CD4-positive, alpha-beta memory T cell (primary cell): ENCODE data around the gene DOCK1. TPM values are rescaled to one million over a fixed set of nuclear protein-coding genes. Genes with fewer than 3 reads are reported as not detected.

ENCODE experiments used
- CTCF ChIA-PET: fragments of 350-600 bp; sonication (Branson Sonifier 250); formaldehyde crosslinking; loops from one replicate; lab custom pipeline; 2021; ENCODE audit warnings: inconsistent platforms; ENCODE audit not compliant: partially characterized antibody; lab: Charles Lee
- POLR2A ChIA-PET: fragments of 350-600 bp; sonication (Branson Sonifier 250); formaldehyde crosslinking; loops from one replicate; lab custom pipeline; 2021; ENCODE audit not compliant: partially characterized antibody; lab: Charles Lee
- DNase-seq, 5 donors: peaks; one replicate each; pipeline versions ENCODE4 v3.0.0 to v3.0.0-alpha.2; 2020 to 2022; ENCODE audit warnings: mixed read lengths in 1 of 5
- H3K27ac ChIP-seq: one replicate; pipeline ENCODE4 v1.7.0; 2013; ENCODE audit warnings: low read depth, low read length
- H3K27me3 ChIP-seq: 2 replicates; pipeline ENCODE4 v1.7.0; 2013; ENCODE audit warnings: mild to moderate bottlenecking, low read length, moderate library complexity; ENCODE audit not compliant: insufficient read depth
- H3K36me3 ChIP-seq: 2 replicates; pipeline ENCODE4 v1.7.0; 2013; ENCODE audit warnings: mild to moderate bottlenecking, low read length, moderate library complexity; ENCODE audit not compliant: insufficient read depth
- H3K4me1 ChIP-seq: 2 replicates; pipeline ENCODE4 v1.7.0; 2013; ENCODE audit warnings: mild to moderate bottlenecking, low read length, moderate library complexity; ENCODE audit not compliant: insufficient read depth
- H3K4me3 ChIP-seq, 2 donors: one replicate each; pipeline ENCODE4 v1.7.0; 2013; ENCODE audit warnings: low read length in 2 of 2, mild to moderate bottlenecking in 1 of 2
- H3K9me3 ChIP-seq, 2 donors: one replicate each; pipeline ENCODE4 v1.7.0; 2013; ENCODE audit warnings: low read length in 2 of 2, control low read depth in 1 of 2; ENCODE audit not compliant: control insufficient read depth in 1 of 2
- H3K27ac Mint-ChIP-seq, 7 donors: one replicate each; pipeline ENCODE4 v1.8.0; 2020 to 2021; ENCODE audit warnings: mixed read lengths in 7 of 7, mild to moderate bottlenecking in 6 of 7, inconsistent platforms in 3 of 7, moderate library complexity in 3 of 7
- H3K27me3 Mint-ChIP-seq, 2 donors: one replicate each; pipeline ENCODE4 v1.8.0; 2020 to 2021; ENCODE audit warnings: mixed read lengths in 2 of 2
- H3K36me3 Mint-ChIP-seq, 2 donors: one replicate each; pipeline ENCODE4 v1.8.0; 2020 to 2021; ENCODE audit warnings: mixed read lengths in 2 of 2, inconsistent platforms in 1 of 2, mild to moderate bottlenecking in 1 of 2
- H3K4me1 Mint-ChIP-seq, 4 donors: one replicate each; pipeline ENCODE4 v1.8.0; 2020 to 2021; ENCODE audit warnings: mixed read lengths in 4 of 4, mild to moderate bottlenecking in 1 of 4
- H3K4me3 Mint-ChIP-seq, 8 donors: one replicate each; pipeline ENCODE4 v1.8.0; 2020 to 2021; ENCODE audit warnings: mixed read lengths in 8 of 8, mild to moderate bottlenecking in 7 of 8, moderate library complexity in 6 of 8, inconsistent platforms in 3 of 8
- H3K9me3 Mint-ChIP-seq, 8 donors: one replicate each; pipeline ENCODE4 v1.8.0; 2020 to 2021; ENCODE audit warnings: mixed read lengths in 8 of 8, mild to moderate bottlenecking in 5 of 8, inconsistent platforms in 3 of 8, moderate library complexity in 1 of 8
- intact Hi-C: fragments of 100-400 bp; cut with micrococcal nuclease; formaldehyde crosslinking; loops from one replicate; pipeline ENCODE4 v1.15.1; 2023
- polyA plus RNA-seq, 2 donors: library from polyadenylated mRNA; unstranded; fragments of 300-500 nt; fragmentation: Illumina TruSeq; gene quantifications; one replicate each; pipeline ENCODE4 v1.2.3, GENCODE V29; 2021
- total RNA-seq, 2 experiments: library from RNA; stranded (reverse); gene quantifications; one replicate each; pipeline ENCODE4 v1.2.3, GENCODE V29; 2021

Gene DOCK1
- total and polyA plus RNA-seq, 4 experiments from 2014 or later = 0.17 TPM; not detected in 2

DNA sequence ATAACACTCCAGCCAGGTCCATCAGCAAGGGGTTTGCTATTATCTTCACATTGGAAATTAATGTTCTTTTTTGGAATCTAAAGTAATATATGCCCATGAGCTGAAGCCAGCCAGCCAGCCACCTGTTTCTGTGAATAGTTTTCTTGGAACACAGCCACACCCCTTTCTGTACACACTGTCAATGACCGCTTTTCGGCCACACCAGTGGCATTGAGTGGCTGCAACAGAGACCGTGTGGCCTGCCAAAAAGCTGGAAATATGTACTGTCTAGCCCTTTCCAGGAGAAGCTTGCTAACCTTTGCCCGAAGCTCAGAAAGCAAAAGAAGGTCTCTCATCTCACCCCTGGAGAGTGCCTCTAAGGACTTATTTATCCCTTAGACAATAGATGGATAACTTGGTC lies 545.4 kb downstream of the DOCK1 start:
- H3K27me3 ChIP-seq = no peaks in the 10 kb centered on the region
- ChIA-PET CTCF (no interaction called here), POLR2A (no interaction called here)
- intact Hi-C loops = no loop called here
- H3K4me1 Mint-ChIP-seq = no peaks in the 10 kb centered on the region
- H3K9me3 ChIP-seq = no peaks in the 10 kb centered on the region
- no peak overlapping the region for H3K27ac ChIP-seq
- H3K4me3 Mint-ChIP-seq = no peak overlapping the region
- peaks cover 0 to 3% (median 0%) of the 10 kb centered on the region in 8 donors for H3K9me3 Mint-ChIP-seq
- H3K36me3 Mint-ChIP-seq = no peaks in the 10 kb centered on the region
- no peak overlapping the region for H3K27ac Mint-ChIP-seq
- H3K36me3 ChIP-seq = no peaks in the 10 kb centered on the region
- DNase-seq = no peak
- H3K27me3 Mint-ChIP-seq = no peaks in the 10 kb centered on the region
- no peaks in the 10 kb centered on the region for H3K4me1 ChIP-seq
- no peak overlapping the region for H3K4me3 ChIP-seq

DNA sequence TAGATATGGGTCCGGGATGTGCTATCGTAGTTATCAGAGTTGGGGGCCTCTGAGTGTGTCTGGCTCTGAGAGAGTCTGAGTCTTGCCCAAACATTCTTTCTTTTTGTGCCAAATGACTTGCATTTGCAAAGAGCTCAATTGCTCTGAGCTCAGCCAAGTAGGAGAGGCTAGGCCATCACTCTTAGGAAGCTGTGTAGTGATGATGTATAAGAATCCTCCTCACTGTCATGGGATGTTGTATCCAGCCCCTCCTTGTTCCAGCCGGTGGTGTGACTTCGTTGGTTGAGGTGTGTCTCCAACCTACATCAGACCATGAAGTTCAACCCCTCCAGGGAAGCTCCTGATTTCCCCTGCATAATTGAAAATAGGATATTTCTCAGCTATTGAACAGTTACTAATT lies 546.4 kb downstream of the DOCK1 start:
- H3K4me1 ChIP-seq = no peaks in the 10 kb centered on the region
- Mint-ChIP-seq H3K27ac (no peak overlapping the region), H3K36me3 (no peaks in the 10 kb centered on the region), H3K9me3 (peaks cover 0 to 3% (median 0%) of the 10 kb centered on the region in 8 donors), H3K27me3 (no peaks in the 10 kb centered on the region), H3K4me3 (no peak overlapping the region), H3K4me1 (no peaks in the 10 kb centered on the region)
- H3K27ac ChIP-seq = no peak overlapping the region
- H3K27me3 ChIP-seq = no peaks in the 10 kb centered on the region
- no peak for DNase-seq
- CTCF ChIA-PET = no interaction called here
- intact Hi-C loops = no loop called here
- POLR2A ChIA-PET = no interaction called here
- H3K36me3 ChIP-seq = no peaks in the 10 kb centered on the region
- H3K9me3 ChIP-seq = no peaks in the 10 kb centered on the region
- H3K4me3 ChIP-seq = no peak overlapping the region

DNA sequence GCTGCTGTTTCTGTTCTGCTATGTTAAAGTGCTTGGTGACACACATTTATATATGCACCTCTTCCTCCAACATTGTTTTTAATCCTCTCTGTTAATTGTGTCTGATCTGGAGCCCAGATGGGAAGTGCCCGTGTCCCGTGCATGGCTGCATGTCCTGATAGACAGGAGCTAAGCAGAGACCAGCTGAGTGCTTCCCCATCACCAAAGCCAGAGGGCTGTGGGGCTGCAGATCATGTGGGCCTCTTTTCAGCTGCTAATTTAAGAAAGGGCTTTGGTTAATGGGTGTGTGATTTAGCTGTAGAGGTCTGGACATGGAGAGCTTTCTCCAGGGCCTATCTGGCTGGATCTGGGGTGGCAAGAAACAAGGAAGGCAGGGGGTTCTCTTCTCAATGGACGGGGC lies 547.3 kb downstream of the DOCK1 start:
- no peaks in the 10 kb centered on the region for H3K9me3 ChIP-seq
- H3K36me3 ChIP-seq = no peaks in the 10 kb centered on the region
- intact Hi-C loops = no loop called here
- no peak for DNase-seq
- no peaks in the 10 kb centered on the region for H3K27me3 Mint-ChIP-seq
- no peaks in the 10 kb centered on the region for H3K4me1 Mint-ChIP-seq
- no peaks in the 10 kb centered on the region for H3K36me3 Mint-ChIP-seq
- H3K9me3 Mint-ChIP-seq = peaks cover 0 to 3% (median 0%) of the 10 kb centered on the region in 8 donors
- CTCF ChIA-PET = no interaction called here
- H3K4me3 Mint-ChIP-seq = no peak overlapping the region
- POLR2A ChIA-PET = no interaction called here
- no peaks in the 10 kb centered on the region for H3K4me1 ChIP-seq
- H3K27me3 ChIP-seq = no peaks in the 10 kb centered on the region
- no peak overlapping the region for H3K4me3 ChIP-seq
- no peak overlapping the region for H3K27ac ChIP-seq
- H3K27ac Mint-ChIP-seq = no peak overlapping the region

GRCh38 chr10:127453706-127454105 lies 548.5 kb downstream of the DOCK1 start:
- no peak for DNase-seq
- H3K4me1 Mint-ChIP-seq = no peaks in the 10 kb centered on the region
- ChIA-PET CTCF (no interaction called here), POLR2A (no interaction called here)
- H3K27me3 Mint-ChIP-seq = no peaks in the 10 kb centered on the region
- no peak overlapping the region for H3K27ac Mint-ChIP-seq
- Histone ChIP-seq H3K27me3 (no peaks in the 10 kb centered on the region), H3K9me3 (no peaks in the 10 kb centered on the region), H3K4me3 (no peak overlapping the region), H3K27ac (no peak overlapping the region), H3K36me3 (no peaks in the 10 kb centered on the region), H3K4me1 (no peaks in the 10 kb centered on the region)
- peaks cover 0 to 5% (median 1%) of the 10 kb centered on the region in 8 donors for H3K9me3 Mint-ChIP-seq
- H3K36me3 Mint-ChIP-seq = no peaks in the 10 kb centered on the region
- H3K4me3 Mint-ChIP-seq = no peak overlapping the region
- intact Hi-C loops = no loop called here

GRCh38 chr10:127456122-127456521 lies 550.9 kb downstream of the DOCK1 start:
- H3K9me3 Mint-ChIP-seq = peaks cover 0 to 11% (median 4%) of the 10 kb centered on the region in 8 donors
- no peaks in the 10 kb centered on the region for H3K27me3 ChIP-seq
- H3K36me3 Mint-ChIP-seq = no peaks in the 10 kb centered on the region
- no peak overlapping the region for H3K4me3 Mint-ChIP-seq
- H3K27ac ChIP-seq = no peak overlapping the region
- H3K27me3 Mint-ChIP-seq = no peaks in the 10 kb centered on the region
- H3K27ac Mint-ChIP-seq = no peak overlapping the region
- no peaks in the 10 kb centered on the region for H3K4me1 ChIP-seq
- intact Hi-C loops = no loop called here
- no peak for DNase-seq
- H3K36me3 ChIP-seq = no peaks in the 10 kb centered on the region
- no peaks in the 10 kb centered on the region for H3K9me3 ChIP-seq
- no peaks in the 10 kb centered on the region for H3K4me1 Mint-ChIP-seq
- H3K4me3 ChIP-seq = no peak overlapping the region
- CTCF ChIA-PET = interaction anchor here (0.9 kb wide), 1 partner anchor 13 kb away, joined by 5 read pairs; no protein-coding TSS in a partner anchor
- POLR2A ChIA-PET = no interaction called here

GRCh38 chr10:127458016-127458810 lies 553.0 kb downstream of the DOCK1 start:
- no peak overlapping the region for H3K4me3 ChIP-seq
- H3K27ac Mint-ChIP-seq = no peak overlapping the region
- CTCF ChIA-PET = no interaction called here
- intact Hi-C loops = no loop called here
- H3K4me1 Mint-ChIP-seq = no peaks in the 10 kb centered on the region
- H3K27me3 Mint-ChIP-seq = no peaks in the 10 kb centered on the region
- no peaks in the 10 kb centered on the region for H3K4me1 ChIP-seq
- no peaks in the 10 kb centered on the region for H3K27me3 ChIP-seq
- POLR2A ChIA-PET = no interaction called here
- H3K9me3 ChIP-seq = no peaks in the 10 kb centered on the region
- DNase-seq = no peak
- H3K36me3 ChIP-seq = no peaks in the 10 kb centered on the region
- no peak overlapping the region for H3K27ac ChIP-seq
- H3K9me3 Mint-ChIP-seq = peaks cover 0 to 8% (median 4%) of the 10 kb centered on the region in 8 donors
- H3K4me3 Mint-ChIP-seq = no peak overlapping the region
- no peaks in the 10 kb centered on the region for H3K36me3 Mint-ChIP-seq

- no peak for DNase-seq
- Mint-ChIP-seq H3K27ac (no peak overlapping the region), H3K27me3 (no peaks in the 10 kb centered on the region), H3K36me3 (no peaks in the 10 kb centered on the region), H3K4me3 (no peak overlapping the region), H3K4me1 (no peaks in the 10 kb centered on the region), H3K9me3 (peaks cover 0 to 12% (median 4%) of the 10 kb centered on the region in 8 donors)
- ChIA-PET CTCF (no interaction called here), POLR2A (no interaction called here)
- intact Hi-C loops = no loop called here
- H3K27ac ChIP-seq = no peak overlapping the region
- H3K27me3 ChIP-seq = no peaks in the 10 kb centered on the region
- no peaks in the 10 kb centered on the region for H3K9me3 ChIP-seq
- H3K36me3 ChIP-seq = no peaks in the 10 kb centered on the region
- H3K4me1 ChIP-seq = no peaks in the 10 kb centered on the region
- H3K4me3 ChIP-seq = no peak overlapping the region
Measured at GRCh38 chr10:127458829-127459228, 553.6 kb downstream of the DOCK1 start.
